GM19372 (cell line): ENCODE data around the gene RD3L.

Experiments used
- ATAC-seq: cut with Tn5 transposase; IDR thresholded peaks from one replicate; pipeline ENCODE4 v1.9.1; 2021; ENCODE audit warnings: mild to moderate bottlenecking, low read depth, moderate library complexity; ENCODE audit not compliant: unreplicated experiment

RD3L gene

DNA sequence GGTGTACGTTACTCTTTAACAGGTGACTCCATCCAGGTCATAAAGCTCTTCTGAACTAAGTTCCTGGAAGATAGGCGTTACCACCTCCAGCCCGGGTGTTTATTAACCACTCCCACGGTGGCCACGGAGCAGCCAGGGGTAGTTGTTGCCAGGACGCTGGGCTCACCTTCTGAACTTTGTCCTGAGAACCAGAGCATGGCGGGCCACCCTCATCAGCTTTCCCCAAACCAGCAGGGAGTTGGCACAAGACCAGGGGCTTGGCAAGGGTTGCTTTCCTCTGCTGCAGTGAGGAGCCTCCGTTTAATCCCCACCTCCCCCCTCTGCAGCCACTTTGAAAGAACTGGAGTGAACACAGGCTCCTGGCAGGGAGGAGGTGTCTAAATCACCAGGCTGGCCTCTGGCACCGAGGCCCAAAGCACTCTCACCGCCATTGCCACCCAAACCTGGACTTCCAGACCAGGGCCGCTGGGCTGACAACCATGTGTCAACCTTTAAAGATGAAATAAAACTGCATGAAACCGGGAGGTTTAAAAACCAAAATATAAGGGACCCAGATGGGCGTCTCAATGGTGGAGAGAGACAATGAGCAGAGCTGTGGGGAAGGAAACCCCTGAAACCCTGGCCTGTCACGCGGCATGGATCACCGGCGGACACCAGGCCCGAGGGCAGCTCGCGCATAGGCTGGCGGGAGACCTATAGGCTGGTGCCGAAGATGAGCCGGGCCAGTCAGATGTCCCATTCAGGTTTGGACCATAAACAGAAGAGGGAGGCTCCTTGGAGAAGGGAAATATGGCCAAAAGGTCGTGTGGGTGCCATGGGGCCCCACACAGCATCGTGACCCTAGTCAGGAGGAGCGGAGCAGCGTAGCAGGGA lies 45.0 kb downstream of the RD3L start:
- ATAC-seq: no peak

GRCh38 chr14:103896578-103896977 lies 45.8 kb downstream of the RD3L start:
- no peak for ATAC-seq

DNA sequence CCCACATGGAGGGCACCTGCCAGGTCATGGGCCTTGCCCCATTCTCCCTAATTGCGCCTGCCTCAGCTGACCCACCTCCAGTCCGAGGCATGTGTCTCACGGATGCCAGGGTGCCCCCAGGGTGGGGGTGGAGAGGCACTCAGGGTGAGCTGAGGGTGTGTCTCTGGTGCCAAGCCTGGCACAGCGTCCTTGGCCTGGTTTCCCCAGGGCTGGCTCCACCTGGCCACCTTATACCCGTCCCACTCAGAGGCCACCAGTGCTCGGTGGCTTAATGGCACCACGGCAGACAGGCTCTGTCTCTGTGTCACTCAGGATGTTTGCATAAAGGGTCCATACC lies 47.6 kb downstream of the RD3L start:
- no peak for ATAC-seq

- ATAC-seq: no peak
Observed at GRCh38 chr14:103894034-103894722, 48.2 kb downstream of the RD3L start.

DNA sequence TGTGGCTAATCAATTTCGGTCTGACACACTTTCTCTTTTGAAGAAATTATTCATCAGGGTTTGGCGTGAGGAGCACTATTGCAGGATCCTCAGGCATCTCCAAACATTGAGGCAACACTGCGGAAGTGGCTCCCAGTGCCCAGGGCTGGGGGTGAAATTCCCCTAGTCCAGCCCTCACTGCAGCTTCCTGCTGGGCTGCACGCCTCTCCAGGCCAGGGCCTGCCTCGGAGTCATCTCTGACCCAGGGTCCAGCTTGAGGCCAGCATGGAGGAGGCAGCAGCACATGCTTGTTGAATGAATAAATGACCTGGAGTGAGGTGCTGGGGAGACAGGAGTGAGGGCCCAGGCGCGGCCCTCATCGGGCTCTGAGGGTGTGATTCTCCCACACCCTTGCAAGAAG lies 50.1 kb downstream of the RD3L start:
- no peak for ATAC-seq

DNA sequence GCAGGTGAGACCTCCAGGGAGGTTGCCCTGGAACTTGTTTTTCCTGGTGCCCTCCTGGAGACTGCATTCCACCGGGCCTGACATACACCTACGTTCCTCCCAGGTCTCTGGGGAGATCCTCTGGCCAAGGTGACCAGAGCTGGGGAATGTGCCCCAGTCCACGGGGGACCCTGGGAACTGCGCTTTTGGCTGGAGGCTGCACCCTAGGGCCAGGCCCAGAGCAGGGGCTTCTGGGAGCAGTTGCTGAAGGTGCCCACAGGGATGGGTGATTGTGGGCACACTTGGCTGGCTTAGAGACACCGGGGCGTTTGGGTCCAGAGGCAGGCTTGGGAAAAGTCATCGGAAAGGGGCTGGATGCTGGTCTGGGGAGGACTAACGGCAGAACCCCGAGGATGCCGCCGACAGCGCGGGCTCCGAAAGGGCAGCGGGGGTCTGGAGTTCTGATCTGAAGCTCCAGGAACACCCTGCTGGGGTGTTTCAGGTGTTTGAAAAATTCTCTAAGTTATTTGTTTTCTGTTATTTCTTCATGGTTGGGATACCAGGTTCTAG lies 50.6 kb downstream of the RD3L start:
- ATAC-seq: no peak

DNA sequence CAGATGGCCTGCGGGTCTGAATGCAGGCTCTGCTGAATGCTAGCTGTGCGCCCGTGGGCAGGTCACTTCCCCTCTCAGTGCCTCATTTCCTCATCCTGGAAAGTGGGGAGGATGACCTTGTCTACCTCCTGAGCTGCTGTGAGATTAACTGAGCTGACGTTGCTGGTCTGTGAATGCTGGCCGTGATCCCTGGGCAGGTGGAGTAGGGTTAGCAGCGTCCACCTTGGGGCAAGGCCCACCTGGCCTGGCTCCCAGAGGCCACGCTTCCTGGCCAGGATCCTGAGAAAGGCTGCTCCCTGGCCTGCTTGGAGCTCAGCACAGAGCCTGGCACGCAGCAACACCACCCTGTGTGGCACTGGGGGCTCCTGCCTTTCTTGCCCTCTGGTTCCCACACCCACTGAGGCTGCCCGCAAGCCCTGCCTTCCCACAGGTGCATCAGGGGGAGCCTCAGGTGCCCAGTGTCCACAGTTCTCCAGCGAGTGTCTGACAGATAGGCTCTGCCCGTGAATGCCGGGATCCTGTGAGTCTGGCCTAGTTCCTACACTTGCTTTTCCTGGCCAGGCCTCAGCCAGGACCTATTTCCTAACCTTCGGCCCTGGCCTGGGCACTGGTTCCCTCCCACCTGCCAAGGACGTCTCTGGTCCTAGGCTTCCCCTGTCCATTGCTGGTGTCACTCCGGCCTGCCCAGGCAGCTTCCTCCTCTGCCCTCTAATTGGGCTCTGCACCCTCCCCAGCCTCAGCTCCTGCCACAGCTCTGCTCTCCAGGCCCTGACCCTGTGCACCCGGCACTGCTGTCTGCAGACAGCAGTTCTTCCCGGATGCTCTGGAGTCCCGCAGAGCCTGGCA lies 51.3 kb downstream of the RD3L start:
- ATAC-seq: no peak
